ENCODE data around the gene KIF3B.
"Not testable (repeated sequence)": the region's sequence is repeated elsewhere in the genome, so short reads cannot be mapped to it uniquely, and the experiment has no call there.

Gene KIF3B

DNA sequence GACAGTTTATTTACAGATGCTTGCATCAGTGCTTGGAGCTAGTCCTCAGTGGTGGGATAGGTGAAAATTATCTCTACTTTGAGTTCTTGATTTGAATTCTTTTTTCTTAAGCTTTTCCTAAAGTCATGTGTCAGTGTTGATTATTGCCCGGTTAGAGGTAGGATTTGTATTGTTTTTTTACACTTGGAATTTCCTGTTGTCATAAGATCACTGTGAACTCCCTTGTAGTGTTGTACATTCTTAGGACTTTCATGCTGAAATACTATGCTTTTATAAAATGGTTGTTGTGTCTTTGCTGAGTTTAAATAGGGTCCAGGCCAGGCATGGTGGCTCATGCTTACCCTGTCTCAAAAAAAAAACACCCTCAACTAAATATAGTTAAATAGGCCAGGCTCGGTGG is 101.0 kb downstream of the KIF3B start:
- in situ Hi-C loops (cut with MboI; ENCODE audit: low sequenced_read_pairs, unreplicated experiment) = no loop called here
- DNase-seq (ENCODE audit: low spot score) = no peak
- TF ChIP-seq CTCF (IDR thresholded peaks at IDR 0.05; ENCODE audit: borderline replicate concordance, control extremely low read depth, extremely low read depth, insufficient read depth, missing control alignments) = no peak

DNA sequence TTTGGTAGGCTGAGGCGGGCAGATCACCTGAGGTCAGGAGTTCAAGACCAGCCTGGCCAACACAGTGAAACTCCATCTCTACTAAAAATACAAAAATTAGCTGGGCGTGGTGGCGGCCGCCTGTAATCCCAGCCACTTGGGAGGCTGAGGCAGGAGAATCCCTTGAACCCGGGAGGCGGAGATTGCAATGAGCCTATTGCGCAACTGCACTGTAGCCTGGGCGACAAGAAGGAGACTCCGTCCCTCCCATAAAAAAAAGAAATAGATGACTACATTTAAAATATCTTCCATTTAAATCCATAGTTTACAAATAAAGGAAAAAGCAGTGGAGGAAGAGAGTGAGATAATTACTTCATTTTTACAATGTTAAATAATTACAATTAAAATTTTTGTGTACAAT is 102.6 kb downstream of the KIF3B start:
- in situ Hi-C loops (cut with MboI; ENCODE audit: low sequenced_read_pairs, unreplicated experiment); DNase-seq (ENCODE audit: low spot score): not testable (repeated sequence)

DNA sequence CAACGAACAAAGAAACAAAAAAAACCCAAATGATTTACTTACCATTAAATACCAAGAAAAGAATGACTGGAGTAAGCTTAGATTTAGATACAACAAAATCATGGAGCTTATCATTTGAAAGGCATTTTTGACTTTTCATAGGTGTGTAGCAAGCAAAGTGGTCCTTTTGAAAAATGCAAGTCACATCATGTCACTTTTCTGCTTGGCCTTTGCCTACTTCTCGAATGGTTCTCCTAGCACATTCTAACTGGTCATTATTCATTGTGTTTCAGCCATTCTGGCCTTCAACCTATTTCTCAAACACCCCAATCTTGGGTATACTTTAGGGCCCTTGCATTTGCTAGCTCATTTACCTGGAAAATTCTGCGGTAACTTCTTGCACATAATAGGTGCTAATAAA is 103.3 kb downstream of the KIF3B start:
- TF ChIP-seq CTCF (IDR thresholded peaks at IDR 0.05; ENCODE audit: borderline replicate concordance, control extremely low read depth, extremely low read depth, insufficient read depth, missing control alignments) = no peak
- DNase-seq (ENCODE audit: low spot score) = no peak
- in situ Hi-C loops (cut with MboI; ENCODE audit: low sequenced_read_pairs, unreplicated experiment) = no loop called here

GRCh38 chr20:32382102-32382950 is 104.9 kb downstream of the KIF3B start:
- no peak for DNase-seq (ENCODE audit: low spot score)
- no peak for TF ChIP-seq CTCF (IDR thresholded peaks at IDR 0.05; ENCODE audit: borderline replicate concordance, control extremely low read depth, extremely low read depth, insufficient read depth, missing control alignments)
- in situ Hi-C loops (cut with MboI; ENCODE audit: low sequenced_read_pairs, unreplicated experiment) = no loop called here

DNA sequence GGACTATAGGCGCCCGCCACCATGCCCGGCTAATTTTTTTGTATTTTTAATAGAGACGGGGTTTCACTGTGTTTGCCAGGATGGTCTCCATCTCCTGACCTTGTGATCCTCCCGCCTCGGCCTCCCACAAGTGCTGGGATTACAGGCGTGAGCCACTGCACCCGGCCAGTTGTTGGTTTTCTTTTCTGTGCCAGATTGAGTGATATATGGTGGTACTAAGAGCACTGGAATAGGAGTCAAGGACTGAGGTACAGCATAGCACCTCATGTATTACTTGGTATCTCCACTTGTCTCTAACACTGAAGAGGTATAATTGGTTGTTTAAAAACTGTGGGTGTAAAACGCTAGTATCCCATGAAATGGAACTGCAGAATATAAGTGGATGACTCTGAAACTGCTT is 106.0 kb downstream of the KIF3B start:
- in situ Hi-C loops (cut with MboI; ENCODE audit: low sequenced_read_pairs, unreplicated experiment); DNase-seq (ENCODE audit: low spot score): not testable (repeated sequence)
